CD4-positive, alpha-beta T cell (primary cell): Measurements from ENCODE around the gene RSPO3. TPM values are rescaled to one million over a fixed set of nuclear protein-coding genes. Genes with fewer than 3 reads are reported as not detected.
A peak's percentile ranks its signal among the peaks of the same experiment; 100 is the strongest.

Experiments used
- ATAC-seq: fragments of 200-7000 bp; cut with Tn5 transposase; one replicate; pipeline ENCODE4 v1.10.0; 2022; ENCODE audit warnings: mild to moderate bottlenecking; ENCODE audit not compliant: poor library complexity
- CTCF ChIA-PET: fragments of 350-600 bp; sonication (Branson Sonifier 250); formaldehyde crosslinking; loops from one replicate; lab custom pipeline; 2021; ENCODE audit warnings: antibody characterized with exemption, inconsistent platforms; lab: Charles Lee
- POLR2A ChIA-PET: fragments of 350-600 bp; sonication (Branson Sonifier 250); formaldehyde crosslinking; loops from one replicate; lab custom pipeline; 2021; ENCODE audit warnings: antibody characterized with exemption, inconsistent platforms; lab: Charles Lee
- DNase-seq, 14 experiments: peaks; one replicate each; pipeline ENCODE4 v3.0.0-alpha.2; 2013 to 2020; ENCODE audit warnings: mixed read lengths in 2 of 14
- H3K27ac ChIP-seq, 2 donors: one replicate each; pipeline versions ENCODE4 v1.5.1 to v1.7.0; 2013; ENCODE audit warnings: low read length in 2 of 2, low read depth in 1 of 2, mild to moderate bottlenecking in 1 of 2
- H3K27me3 ChIP-seq, 2 experiments: 1 replicate in 1 of 2; 2 replicates in 1 of 2; pipeline versions ENCODE4 v1.6.1 to v1.7.0; 2013; ENCODE audit warnings: low read length in 2 of 2, control low read depth in 1 of 2, mild to moderate bottlenecking in 1 of 2, moderate library complexity in 1 of 2; ENCODE audit not compliant: insufficient read depth in 2 of 2, control insufficient read depth in 1 of 2
- H3K36me3 ChIP-seq: one replicate; pipeline ENCODE4 v1.6.1; 2013; ENCODE audit warnings: low read length, control low read depth; ENCODE audit not compliant: insufficient read depth
- H3K4me1 ChIP-seq: one replicate; pipeline ENCODE4 v1.6.1; 2013; ENCODE audit warnings: low read length, control low read depth; ENCODE audit not compliant: insufficient read depth
- H3K4me3 ChIP-seq: one replicate; pipeline ENCODE4 v1.5.1; 2013; ENCODE audit warnings: mild to moderate bottlenecking, low read length, moderate library complexity
- H3K9me3 ChIP-seq, 2 experiments: 1 replicate in 1 of 2; 2 replicates in 1 of 2; pipeline versions ENCODE4 v1.6.1 to v1.7.0; 2013; ENCODE audit warnings: low read length in 2 of 2, mild to moderate bottlenecking in 2 of 2, control low read depth in 1 of 2, moderate library complexity in 1 of 2; ENCODE audit not compliant: control insufficient read depth in 1 of 2, insufficient read depth in 1 of 2
- H3K27ac Mint-ChIP-seq: one replicate; pipeline ENCODE4 v1.8.0; 2020; ENCODE audit warnings: mixed read lengths
- H3K27me3 Mint-ChIP-seq: one replicate; pipeline ENCODE4 v1.8.0; 2021; ENCODE audit warnings: mixed read lengths
- H3K36me3 Mint-ChIP-seq: one replicate; pipeline ENCODE4 v1.8.0; 2021; ENCODE audit warnings: low read depth, mixed read lengths
- H3K4me1 Mint-ChIP-seq: one replicate; pipeline ENCODE4 v1.8.0; 2021; ENCODE audit warnings: low read depth, mixed read lengths
- H3K4me3 Mint-ChIP-seq: one replicate; pipeline ENCODE4 v1.8.0; 2020; ENCODE audit warnings: mild to moderate bottlenecking, mixed read lengths
- H3K9me3 Mint-ChIP-seq: one replicate; pipeline ENCODE4 v1.8.0; 2020; ENCODE audit warnings: mixed read lengths
- CTCF ChIP-seq: fragments of 200-600 bp; IDR thresholded peaks from one replicate; pipeline ENCODE4 v1.8.0; 2022; ENCODE audit warnings: antibody characterized with exemption, mild to moderate bottlenecking
- intact Hi-C, 2 experiments: fragments of 100-400 bp; cut with DNase I in 1 of 2; cut with micrococcal nuclease in 1 of 2; formaldehyde crosslinking; loops; one replicate each; pipeline versions ENCODE4 v1.15.1 to v1.9.0; 2023 to 2025; cut with DNase I, micrococcal nuclease
- total RNA-seq, 174 experiments: library from RNA in 2 of 174; stranded (reverse) in 2 of 174; gene quantifications; one replicate each; pipeline ENCODE4 v1.2.3 and lab custom pipeline; 2021 to 2026

RSPO3 gene
- total RNA-seq, 2 experiments from 2014 or later = not detected

GRCh38 chr6:127120023-127120786, 1.7 kb downstream of the RSPO3 start:
- CTCF ChIA-PET = no interaction called here
- Histone ChIP-seq H3K4me1 (peaks cover 30% of the 10 kb centered on the region), H3K27me3 (peaks cover 37 to 67% of the 10 kb centered on the region in 2 experiments), H3K36me3 (no peaks in the 10 kb centered on the region), H3K27ac (no peak overlapping the region), H3K4me3 (no peak overlapping the region), H3K9me3 (peaks cover 0 to 12% of the 10 kb centered on the region in 2 experiments)
- no peak for TF ChIP-seq CTCF
- H3K9me3 Mint-ChIP-seq = no peaks in the 10 kb centered on the region
- H3K36me3 Mint-ChIP-seq = no peaks in the 10 kb centered on the region
- POLR2A ChIA-PET = no interaction called here
- peak overlapping the region; percentile 42 for H3K4me3 Mint-ChIP-seq
- no peak overlapping the region for H3K27ac Mint-ChIP-seq
- H3K27me3 Mint-ChIP-seq = peaks cover 79% of the 10 kb centered on the region
- H3K4me1 Mint-ChIP-seq = peaks cover 30% of the 10 kb centered on the region
- intact Hi-C loops = loop anchor here in 1 of 2 experiments (5.0 kb wide), 2 partner anchors 1123 to 1808 kb away; no protein-coding TSS in a partner anchor
- no peak for ATAC-seq
- DNase-seq = no peak

DNA sequence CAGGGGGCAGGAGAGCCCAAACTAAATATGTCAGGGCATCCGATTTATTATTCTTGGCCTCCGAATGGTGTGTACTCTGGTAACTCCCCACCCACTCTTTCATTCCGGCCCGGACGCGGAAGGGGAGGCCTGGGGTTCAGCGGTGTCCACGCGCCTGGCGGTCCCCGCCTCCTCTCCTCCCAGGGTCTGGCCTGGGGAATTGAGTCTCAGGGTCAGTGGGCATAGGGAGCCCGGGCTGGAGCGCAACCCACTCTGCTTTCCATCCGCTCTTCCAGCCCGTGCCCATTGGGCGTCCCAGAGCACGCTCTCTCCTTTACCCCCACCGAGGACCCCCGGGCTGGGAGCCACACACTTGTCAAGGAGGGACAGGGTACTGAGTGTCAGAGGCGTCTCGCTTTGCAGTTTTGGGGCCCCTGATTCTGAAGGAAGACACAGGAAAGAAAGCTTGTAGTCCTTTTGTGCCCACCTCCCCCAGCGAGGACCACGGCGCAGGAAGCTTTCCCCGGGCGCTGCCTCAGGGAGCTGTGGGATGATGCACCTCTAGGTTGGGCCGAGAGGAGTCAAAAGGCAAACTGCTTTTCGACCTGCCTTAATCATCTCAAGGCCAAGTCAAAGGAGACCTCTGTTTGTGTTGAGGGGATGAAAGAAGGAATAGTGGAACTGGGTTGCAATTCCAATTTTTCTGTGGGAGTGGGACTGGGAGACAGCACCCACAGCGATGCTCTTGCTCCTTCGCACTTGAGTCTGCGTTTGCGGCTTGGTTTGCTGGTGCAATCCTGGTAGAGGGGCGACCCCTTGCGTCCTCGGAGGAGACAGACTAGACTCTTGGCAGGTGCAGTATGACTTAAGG, 2.5 kb downstream of the RSPO3 start:
- ATAC-seq (peak; percentile 64), DNase-seq (peak; percentile 17 to 67 (median 42))
- CTCF ChIA-PET = no interaction called here
- no peaks in the 10 kb centered on the region for H3K36me3 ChIP-seq
- H3K27ac ChIP-seq = no peak overlapping the region
- Mint-ChIP-seq H3K36me3 (no peaks in the 10 kb centered on the region), H3K9me3 (no peaks in the 10 kb centered on the region), H3K27ac (no peak overlapping the region), H3K27me3 (peaks cover 71% of the 10 kb centered on the region), H3K4me3 (peak overlapping the region; percentile 6), H3K4me1 (peaks cover 30% of the 10 kb centered on the region)
- peak; percentile 51 for TF ChIP-seq CTCF
- peaks cover 35 to 68% of the 10 kb centered on the region in 2 experiments for H3K27me3 ChIP-seq
- H3K4me3 ChIP-seq = no peak overlapping the region
- intact Hi-C loops = loop anchor here in 1 of 2 experiments (5.0 kb wide), 2 partner anchors 1124 to 1809 kb away; no protein-coding TSS in a partner anchor
- POLR2A ChIA-PET = no interaction called here
- H3K4me1 ChIP-seq = peaks cover 30% of the 10 kb centered on the region
- peaks cover 0 to 12% of the 10 kb centered on the region in 2 experiments for H3K9me3 ChIP-seq

DNA sequence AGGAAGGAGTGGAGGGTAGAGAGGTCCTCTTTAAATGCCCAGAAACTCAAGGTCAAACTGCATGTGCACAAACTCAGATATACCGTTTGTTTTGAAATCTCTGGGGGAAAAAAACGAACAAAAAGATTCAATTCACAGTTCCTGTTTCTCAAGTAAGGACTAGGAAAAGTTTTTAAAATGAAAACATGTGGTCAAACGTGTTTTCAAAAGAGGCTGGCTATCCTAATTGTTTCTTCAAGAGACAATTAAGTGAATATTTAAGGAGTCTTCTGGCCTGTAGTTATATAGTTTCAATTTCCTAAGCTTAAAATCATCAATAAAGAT, 3.1 kb downstream of the RSPO3 start:
- Histone ChIP-seq H3K4me3 (no peak overlapping the region), H3K4me1 (peaks cover 30% of the 10 kb centered on the region), H3K36me3 (no peaks in the 10 kb centered on the region), H3K9me3 (peaks cover 0 to 12% of the 10 kb centered on the region in 2 experiments), H3K27me3 (peaks cover 35 to 63% of the 10 kb centered on the region in 2 experiments), H3K27ac (no peak overlapping the region)
- Mint-ChIP-seq H3K27ac (no peak overlapping the region), H3K4me3 (no peak overlapping the region), H3K9me3 (no peaks in the 10 kb centered on the region), H3K4me1 (peaks cover 30% of the 10 kb centered on the region), H3K27me3 (peaks cover 65% of the 10 kb centered on the region), H3K36me3 (no peaks in the 10 kb centered on the region)
- ATAC-seq (no peak), DNase-seq (no peak)
- no peak for TF ChIP-seq CTCF
- POLR2A ChIA-PET = no interaction called here
- intact Hi-C loops = loop anchor here in 1 of 2 experiments (5.0 kb wide), 2 partner anchors 1124 to 1809 kb away; no protein-coding TSS in a partner anchor
- CTCF ChIA-PET = no interaction called here
